HG03457 (cell line): ENCODE measurements around the gene HAND2.

Source experiments
- ATAC-seq: cut with Tn5 transposase; IDR thresholded peaks from one replicate; pipeline ENCODE4 v1.9.1; 2021; ENCODE audit warnings: moderate number of reproducible peaks; ENCODE audit not compliant: unreplicated experiment

HAND2 gene

GRCh38 chr4:173536808-173537429, 6.9 kb upstream of the HAND2 start:
- no peak for ATAC-seq

- no peak for ATAC-seq
Observed at GRCh38 chr4:173535957-173536356, 5.9 kb upstream of the HAND2 start.

GRCh38 chr4:173535165-173535902, 5.3 kb upstream of the HAND2 start:
- ATAC-seq: no peak

- no peak for ATAC-seq
Observed at GRCh38 chr4:173534434-173534833, 4.4 kb upstream of the HAND2 start.

- ATAC-seq: no peak
Observed at GRCh38 chr4:173532725-173533511, 2.9 kb upstream of the HAND2 start.

GRCh38 chr4:173531086-173531965, 1.3 kb upstream of the HAND2 start:
- ATAC-seq: no peak

GRCh38 chr4:173530326-173531085, 477 bp upstream of the HAND2 start:
- no peak for ATAC-seq

- no peak for ATAC-seq
Observed at GRCh38 chr4:173528378-173529321, 1.4 kb downstream of the HAND2 start.

GRCh38 chr4:173527103-173527891, 2.7 kb downstream of the HAND2 start:
- no peak for ATAC-seq

- no peak for ATAC-seq
Observed at GRCh38 chr4:173526724-173527102, 3.3 kb downstream of the HAND2 start.

GRCh38 chr4:173526027-173526482, 4.0 kb downstream of the HAND2 start:
- no peak for ATAC-seq

- no peak for ATAC-seq
Observed at GRCh38 chr4:173525118-173526011, 4.7 kb downstream of the HAND2 start.

- no peak for ATAC-seq
Observed at GRCh38 chr4:173524218-173525117, 5.6 kb downstream of the HAND2 start.

- no peak for ATAC-seq
Observed at GRCh38 chr4:173522951-173523395, 7.1 kb downstream of the HAND2 start.

GRCh38 chr4:173522160-173522950, 7.7 kb downstream of the HAND2 start:
- ATAC-seq: no peak
